Erythroblast (primary cell): ENCODE measurements around the gene SCLY.

ENCODE experiments used
- DNase-seq, 2 experiments: peaks; one replicate each; lab custom pipeline; 2025; lab: John Stamatoyannopoulos, UW
- GATA1 ChIP-seq: IDR thresholded peaks from 2 replicates; pipeline ENCODE4 v1.6.1; 2011; ENCODE audit warnings: low read depth, mild to moderate bottlenecking, control low read depth, low read length, moderate library complexity
- POLR2A ChIP-seq: IDR thresholded peaks from 2 replicates; pipeline ENCODE4 v1.6.1; 2011; ENCODE audit warnings: mild to moderate bottlenecking, low read length

The SCLY gene

GRCh38 chr2:238122287-238123217 lies 61.8 kb downstream of the SCLY start:
- DNase-seq: no peak
- no peak for TF ChIP-seq GATA1
- TF ChIP-seq POLR2A: no peak

- no peak for DNase-seq
- TF ChIP-seq GATA1 (no peak), POLR2A (no peak)
Observed at GRCh38 chr2:238123218-238123971, 62.6 kb downstream of the SCLY start.

DNA sequence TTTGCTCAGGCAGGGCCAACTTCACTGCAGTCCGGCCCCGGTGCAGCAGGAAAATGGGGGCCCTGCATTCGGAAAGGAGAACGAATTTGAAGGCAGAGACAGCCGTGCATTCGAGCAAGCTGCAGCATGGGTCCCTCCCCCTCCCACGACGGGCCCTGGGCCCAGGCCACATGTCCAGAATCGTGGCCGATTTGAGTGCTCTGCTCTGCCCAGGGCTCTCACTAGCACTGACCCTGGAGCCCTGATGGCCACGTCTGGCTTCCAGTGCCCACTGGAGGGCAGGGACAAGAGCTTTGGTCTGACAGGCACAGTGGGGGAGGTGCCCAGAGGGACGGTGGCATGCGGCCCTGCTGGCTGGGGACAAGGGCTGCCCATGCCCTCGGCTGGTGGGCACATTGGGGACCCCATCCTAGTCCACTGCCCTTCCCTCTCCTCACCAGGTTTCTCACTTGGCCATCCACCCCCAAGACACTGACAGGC lies 63.2 kb downstream of the SCLY start:
- TF ChIP-seq POLR2A: no peak
- TF ChIP-seq GATA1: no peak
- DNase-seq: no peak

DNA sequence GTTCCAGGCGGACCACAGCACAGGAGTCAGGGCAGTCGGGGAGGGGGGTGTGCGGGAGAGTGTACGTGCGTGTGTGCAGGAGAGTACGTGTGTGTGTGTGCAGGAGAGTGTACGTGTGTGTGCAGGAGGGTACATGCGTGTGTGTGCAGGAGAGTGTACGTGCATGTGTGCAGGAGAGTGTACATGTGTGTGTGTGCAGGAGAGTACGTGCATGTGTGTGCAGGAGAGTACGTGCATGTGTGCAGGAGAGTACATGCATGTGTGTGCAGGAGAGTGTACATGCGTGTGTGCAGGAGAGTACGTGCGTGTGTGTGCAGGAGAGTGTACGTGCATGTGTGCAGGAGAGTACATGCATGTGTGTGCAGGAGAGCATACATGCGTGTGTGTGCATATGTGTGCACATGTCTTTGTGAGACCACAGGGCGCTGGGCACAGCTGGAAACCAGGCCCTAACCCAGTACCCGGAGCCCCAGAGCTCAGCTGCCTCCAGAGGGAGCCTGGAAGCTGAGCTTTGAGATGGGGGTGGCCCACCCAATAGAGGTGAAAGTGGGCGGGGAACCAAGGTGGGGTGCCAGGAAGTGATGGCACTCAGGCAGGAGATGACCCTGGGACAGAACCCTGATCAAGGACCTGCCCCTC lies 63.8 kb downstream of the SCLY start:
- TF ChIP-seq POLR2A: no peak
- TF ChIP-seq GATA1: no peak
- DNase-seq: no peak

- no peak for TF ChIP-seq POLR2A
- TF ChIP-seq GATA1: no peak
- DNase-seq: no peak
Observed at GRCh38 chr2:238125127-238125885, 64.5 kb downstream of the SCLY start.

- peak in 1 of 2 experiments; percentile 40 for DNase-seq
- TF ChIP-seq GATA1 (no peak), POLR2A (no peak)
Observed at GRCh38 chr2:238126338-238126737, 65.5 kb downstream of the SCLY start.

DNA sequence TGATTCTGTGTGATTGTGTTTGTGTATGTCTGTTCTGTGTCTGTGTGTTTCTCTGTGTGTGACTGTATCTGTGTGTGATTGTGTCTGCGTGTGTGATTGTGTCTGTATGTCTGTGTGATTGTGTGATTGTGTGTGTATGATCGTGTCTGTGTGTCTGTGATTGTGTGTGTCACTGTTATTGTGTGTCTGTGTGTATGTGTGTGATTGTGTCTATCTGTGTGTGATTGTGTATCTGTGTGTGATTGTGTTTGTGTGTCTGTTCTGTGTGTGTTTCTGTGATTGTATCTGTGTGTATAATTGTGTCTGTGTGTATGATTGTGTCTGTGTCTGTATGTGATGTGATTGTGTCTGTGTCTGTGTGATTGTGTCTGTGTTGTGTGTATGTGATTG lies 66.0 kb downstream of the SCLY start:
- DNase-seq: no peak
- TF ChIP-seq GATA1: no peak
- no peak for TF ChIP-seq POLR2A

GRCh38 chr2:238127165-238128060 lies 66.6 kb downstream of the SCLY start:
- peak; percentile 51 to 72 for DNase-seq

DNA sequence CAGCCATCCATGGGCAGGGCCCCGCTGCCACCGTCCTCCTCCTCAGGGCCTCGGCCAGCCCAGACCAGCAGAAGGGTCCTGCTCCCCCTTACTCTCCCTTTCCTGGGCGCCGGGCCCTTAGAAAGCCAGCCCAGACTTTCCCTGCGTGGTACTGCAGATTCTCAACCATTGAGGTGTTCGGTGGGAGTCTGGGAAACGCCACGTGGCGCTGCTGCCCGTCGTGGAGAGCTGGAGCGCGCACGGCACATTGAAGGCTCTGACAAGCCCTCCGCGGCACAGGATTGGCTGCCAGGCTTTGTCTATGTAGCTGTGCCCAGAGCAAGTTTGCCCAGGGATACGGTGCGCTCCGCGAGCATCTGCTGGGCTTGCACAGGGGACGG lies 67.2 kb downstream of the SCLY start:
- no peak for DNase-seq
- TF ChIP-seq GATA1 (no peak), POLR2A (no peak)

More at GRCh38 chr2:238127165-238128060, 66.6 kb downstream of the SCLY start:
- TF ChIP-seq POLR2A (no peak), GATA1 (no peak)

DNA sequence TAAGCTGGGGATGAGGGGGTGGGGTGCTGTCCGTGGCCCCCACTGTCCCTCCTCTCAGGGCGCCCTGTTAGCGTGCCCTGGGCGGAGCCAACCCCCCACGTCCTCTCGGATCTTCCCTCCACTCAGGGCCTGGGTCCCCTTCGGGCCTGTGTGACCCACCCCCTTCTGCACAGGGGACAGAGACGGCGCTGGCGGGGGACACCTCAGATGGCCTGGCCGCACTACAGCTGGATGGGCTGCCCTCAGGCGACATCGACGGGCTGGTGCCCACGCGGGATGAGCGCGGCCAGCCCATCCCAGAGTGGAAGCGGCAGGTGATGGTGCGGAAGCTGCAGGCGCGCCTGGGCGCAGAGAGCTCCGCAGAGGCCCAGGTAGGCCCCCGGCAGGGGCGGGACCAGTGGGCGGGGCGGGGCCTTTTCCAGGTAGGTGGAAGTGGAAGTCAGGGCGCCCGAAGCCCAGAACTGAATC lies 67.8 kb downstream of the SCLY start:
- TF ChIP-seq POLR2A (no peak), GATA1 (no peak)
- no peak for DNase-seq

GRCh38 chr2:238129166-238130010 lies 68.6 kb downstream of the SCLY start:
- no peak for TF ChIP-seq GATA1
- TF ChIP-seq POLR2A: no peak
- no peak for DNase-seq

GRCh38 chr2:238130111-238130695 lies 69.4 kb downstream of the SCLY start:
- DNase-seq: no peak
- TF ChIP-seq GATA1 (no peak), POLR2A (no peak)
